Ishikawa (cell line): ENCODE data around the gene USP9Y.

Source experiments
- CEBPB ChIP-seq: IDR thresholded peaks from 2 replicates; pipeline ENCODE4 v1.6.1; 2012
- CREB1 ChIP-seq: IDR thresholded peaks from 2 replicates; pipeline ENCODE4 v1.6.1; 2012; ENCODE audit warnings: low read depth
- EGR1 ChIP-seq: IDR thresholded peaks from 2 replicates; pipeline ENCODE4 v1.6.1; 2012
- EP300 ChIP-seq: IDR thresholded peaks from 2 replicates; pipeline ENCODE4 v1.6.1; 2012; ENCODE audit warnings: borderline replicate concordance
- FOXM1 ChIP-seq: IDR thresholded peaks from 2 replicates; pipeline ENCODE4 v1.6.1; 2012; ENCODE audit warnings: low read depth, borderline replicate concordance
- MAX ChIP-seq: IDR thresholded peaks from 2 replicates; pipeline ENCODE4 v1.6.1; 2012
- NFIC ChIP-seq: IDR thresholded peaks from 2 replicates; pipeline ENCODE4 v1.6.1; 2012
- RAD21 ChIP-seq: IDR thresholded peaks from 2 replicates; pipeline ENCODE4 v1.6.1; 2012; ENCODE audit warnings: low read depth
- TAF1 ChIP-seq: IDR thresholded peaks from 2 replicates; pipeline ENCODE4 v1.6.1; 2012; ENCODE audit warnings: low read depth, mild to moderate bottlenecking
- TCF12 ChIP-seq: IDR thresholded peaks from 2 replicates; pipeline ENCODE4 v1.6.1; 2012; ENCODE audit warnings: low read depth
- TEAD4 ChIP-seq: IDR thresholded peaks from 2 replicates; pipeline ENCODE4 v1.6.1; 2012
- YY1 ChIP-seq: IDR thresholded peaks from 2 replicates; pipeline ENCODE4 v1.6.1; 2012; ENCODE audit warnings: low read depth
- ZBTB7A ChIP-seq: IDR thresholded peaks from 2 replicates; pipeline ENCODE4 v1.6.1; 2012; ENCODE audit warnings: low read depth
- TF ChIP-seq, protein P1 (sequence below): IDR thresholded peaks from 2 replicates; pipeline ENCODE4 v1.6.1; 2012; ENCODE audit warnings: low read depth, mild to moderate bottlenecking
- TF ChIP-seq, protein P2 (sequence below): IDR thresholded peaks from 2 replicates; pipeline ENCODE4 v1.6.1; 2012

The USP9Y gene, protein sequence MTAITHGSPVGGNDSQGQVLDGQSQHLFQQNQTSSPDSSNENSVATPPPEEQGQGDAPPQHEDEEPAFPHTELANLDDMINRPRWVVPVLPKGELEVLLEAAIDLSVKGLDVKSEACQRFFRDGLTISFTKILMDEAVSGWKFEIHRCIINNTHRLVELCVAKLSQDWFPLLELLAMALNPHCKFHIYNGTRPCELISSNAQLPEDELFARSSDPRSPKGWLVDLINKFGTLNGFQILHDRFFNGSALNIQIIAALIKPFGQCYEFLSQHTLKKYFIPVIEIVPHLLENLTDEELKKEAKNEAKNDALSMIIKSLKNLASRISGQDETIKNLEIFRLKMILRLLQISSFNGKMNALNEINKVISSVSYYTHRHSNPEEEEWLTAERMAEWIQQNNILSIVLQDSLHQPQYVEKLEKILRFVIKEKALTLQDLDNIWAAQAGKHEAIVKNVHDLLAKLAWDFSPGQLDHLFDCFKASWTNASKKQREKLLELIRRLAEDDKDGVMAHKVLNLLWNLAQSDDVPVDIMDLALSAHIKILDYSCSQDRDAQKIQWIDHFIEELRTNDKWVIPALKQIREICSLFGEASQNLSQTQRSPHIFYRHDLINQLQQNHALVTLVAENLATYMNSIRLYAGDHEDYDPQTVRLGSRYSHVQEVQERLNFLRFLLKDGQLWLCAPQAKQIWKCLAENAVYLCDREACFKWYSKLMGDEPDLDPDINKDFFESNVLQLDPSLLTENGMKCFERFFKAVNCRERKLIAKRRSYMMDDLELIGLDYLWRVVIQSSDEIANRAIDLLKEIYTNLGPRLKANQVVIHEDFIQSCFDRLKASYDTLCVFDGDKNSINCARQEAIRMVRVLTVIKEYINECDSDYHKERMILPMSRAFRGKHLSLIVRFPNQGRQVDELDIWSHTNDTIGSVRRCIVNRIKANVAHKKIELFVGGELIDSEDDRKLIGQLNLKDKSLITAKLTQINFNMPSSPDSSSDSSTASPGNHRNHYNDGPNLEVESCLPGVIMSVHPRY (N-terminal part only)

GRCh38 chrY:12701181-12701695 is at the start of gene USP9Y:
USP9Y (plus strand) TSS chrY:12701231; CDS start chrY:12709448, 8,217 bp downstream.
- TF ChIP-seq TEAD4 (no peak), CREB1 (no peak), ZBTB7A (no peak), EP300 (no peak), YY1 (no peak)

DNA sequence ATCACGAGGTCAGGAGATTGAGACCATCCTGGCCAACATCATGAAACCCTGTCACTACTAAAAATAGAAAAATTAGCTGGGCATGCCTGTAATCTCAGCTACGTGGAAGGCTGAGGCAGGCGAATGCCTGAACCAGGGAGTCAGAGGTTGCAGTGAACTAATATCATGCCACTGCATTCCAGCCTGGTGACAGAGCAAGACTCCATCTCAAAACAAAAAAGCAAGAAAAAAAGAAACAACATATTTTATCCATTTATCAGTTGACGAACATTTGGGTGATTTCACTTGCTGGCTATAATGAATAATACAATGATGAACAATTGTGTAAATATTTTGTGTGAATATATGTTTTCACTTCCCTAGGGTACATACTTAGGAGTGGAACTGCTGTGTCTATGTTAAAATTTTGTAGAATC is 49.4 kb upstream of the USP9Y start:
- TF ChIP-seq CEBPB (no peak), EP300 (no peak)

DNA sequence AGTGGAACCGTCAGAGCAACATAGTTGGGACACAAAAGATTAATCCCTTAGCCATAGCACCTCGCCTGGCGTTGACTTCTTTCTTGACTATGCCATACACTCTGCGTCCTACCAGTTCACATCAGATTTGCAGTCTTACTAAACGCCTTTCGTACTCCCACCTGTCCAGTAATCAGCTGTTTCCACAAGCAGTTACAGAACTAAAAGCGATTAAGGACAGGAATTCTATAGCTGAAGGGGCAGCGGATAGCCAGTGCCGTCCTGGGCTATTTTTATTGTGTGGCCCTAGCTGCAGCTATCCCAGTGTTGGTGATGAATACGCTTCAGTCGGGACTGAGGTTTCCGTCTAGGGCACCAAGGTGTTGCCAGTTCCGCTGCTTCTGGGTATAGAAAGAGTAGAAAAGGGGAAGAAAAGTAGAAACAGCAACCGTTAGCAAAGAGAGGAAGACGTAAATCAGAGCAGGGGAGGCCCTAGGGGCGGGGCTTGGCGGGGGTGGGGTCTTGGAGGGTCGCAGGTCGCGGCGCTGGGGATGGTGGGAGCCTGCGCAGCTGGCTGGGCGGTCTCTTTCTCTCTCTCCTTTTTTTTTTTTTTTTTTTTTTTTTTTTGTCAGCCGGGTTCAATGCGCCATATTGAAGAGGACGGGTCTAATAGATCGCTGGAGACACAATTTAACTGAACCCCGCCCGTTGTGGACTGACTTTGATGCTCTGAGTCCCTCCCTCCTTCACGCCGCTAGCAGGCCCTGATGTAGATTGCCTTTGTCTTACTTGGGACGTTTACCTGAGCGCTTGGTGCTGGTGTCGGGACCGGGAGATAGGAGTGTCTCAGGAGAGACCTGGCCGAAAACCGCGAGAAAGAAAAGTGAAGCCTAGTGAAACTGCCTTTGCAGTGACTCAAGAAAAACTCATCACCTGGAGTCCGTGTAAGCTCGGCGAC is 39.0 kb upstream of the USP9Y start:
- no peak for TF ChIP-seq NFIC
- TF ChIP-seq TCF12 = no peak
- TF ChIP-seq ZBTB7A = no peak
- TF ChIP-seq EGR1 = no peak
- TF ChIP-seq TAF1 = no peak
- no peak for TF ChIP-seq EP300
- no peak for TF ChIP-seq CEBPB
- no peak for TF ChIP-seq TEAD4
- no peak for TF ChIP-seq CREB1
- TF ChIP-seq MAX = no peak
- TF ChIP-seq, protein P1, sequence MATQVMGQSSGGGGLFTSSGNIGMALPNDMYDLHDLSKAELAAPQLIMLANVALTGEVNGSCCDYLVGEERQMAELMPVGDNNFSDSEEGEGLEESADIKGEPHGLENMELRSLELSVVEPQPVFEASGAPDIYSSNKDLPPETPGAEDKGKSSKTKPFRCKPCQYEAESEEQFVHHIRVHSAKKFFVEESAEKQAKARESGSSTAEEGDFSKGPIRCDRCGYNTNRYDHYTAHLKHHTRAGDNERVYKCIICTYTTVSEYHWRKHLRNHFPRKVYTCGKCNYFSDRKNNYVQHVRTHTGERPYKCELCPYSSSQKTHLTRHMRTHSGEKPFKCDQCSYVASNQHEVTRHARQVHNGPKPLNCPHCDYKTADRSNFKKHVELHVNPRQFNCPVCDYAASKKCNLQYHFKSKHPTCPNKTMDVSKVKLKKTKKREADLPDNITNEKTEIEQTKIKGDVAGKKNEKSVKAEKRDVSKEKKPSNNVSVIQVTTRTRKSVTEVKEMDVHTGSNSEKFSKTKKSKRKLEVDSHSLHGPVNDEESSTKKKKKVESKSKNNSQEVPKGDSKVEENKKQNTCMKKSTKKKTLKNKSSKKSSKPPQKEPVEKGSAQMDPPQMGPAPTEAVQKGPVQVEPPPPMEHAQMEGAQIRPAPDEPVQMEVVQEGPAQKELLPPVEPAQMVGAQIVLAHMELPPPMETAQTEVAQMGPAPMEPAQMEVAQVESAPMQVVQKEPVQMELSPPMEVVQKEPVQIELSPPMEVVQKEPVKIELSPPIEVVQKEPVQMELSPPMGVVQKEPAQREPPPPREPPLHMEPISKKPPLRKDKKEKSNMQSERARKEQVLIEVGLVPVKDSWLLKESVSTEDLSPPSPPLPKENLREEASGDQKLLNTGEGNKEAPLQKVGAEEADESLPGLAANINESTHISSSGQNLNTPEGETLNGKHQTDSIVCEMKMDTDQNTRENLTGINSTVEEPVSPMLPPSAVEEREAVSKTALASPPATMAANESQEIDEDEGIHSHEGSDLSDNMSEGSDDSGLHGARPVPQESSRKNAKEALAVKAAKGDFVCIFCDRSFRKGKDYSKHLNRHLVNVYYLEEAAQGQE = no peak
- TF ChIP-seq, protein P2, sequence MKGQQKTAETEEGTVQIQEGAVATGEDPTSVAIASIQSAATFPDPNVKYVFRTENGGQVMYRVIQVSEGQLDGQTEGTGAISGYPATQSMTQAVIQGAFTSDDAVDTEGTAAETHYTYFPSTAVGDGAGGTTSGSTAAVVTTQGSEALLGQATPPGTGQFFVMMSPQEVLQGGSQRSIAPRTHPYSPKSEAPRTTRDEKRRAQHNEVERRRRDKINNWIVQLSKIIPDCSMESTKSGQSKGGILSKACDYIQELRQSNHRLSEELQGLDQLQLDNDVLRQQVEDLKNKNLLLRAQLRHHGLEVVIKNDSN = no peak
- no peak for TF ChIP-seq YY1
- TF ChIP-seq RAD21 = no peak
- TF ChIP-seq FOXM1 = no peak

- TF ChIP-seq FOXM1 (no peak), YY1 (no peak), MAX (no peak), NFIC (no peak)
- TF ChIP-seq, protein P2 = no peak
Observed at GRCh38 chrY:12662745-12663591, 38.1 kb upstream of the USP9Y start.

- no peak for TF ChIP-seq TEAD4
- no peak for TF ChIP-seq TAF1
- no peak for TF ChIP-seq FOXM1
- TF ChIP-seq YY1 = no peak
Observed at GRCh38 chrY:12678111-12678510, 22.9 kb upstream of the USP9Y start.

GRCh38 chrY:12681535-12681934 is 19.5 kb upstream of the USP9Y start:
- TF ChIP-seq NFIC (no peak), ZBTB7A (no peak), FOXM1 (no peak), TEAD4 (no peak), TAF1 (no peak), YY1 (no peak), EP300 (no peak), RAD21 (no peak), MAX (no peak), EGR1 (no peak), TCF12 (no peak), CREB1 (no peak)
- TF ChIP-seq, protein P1 = no peak
- TF ChIP-seq, protein P2 = no peak
